ENCODE measurements around the gene SORBS1. TPM values are rescaled to one million over a fixed set of nuclear protein-coding genes. Genes with fewer than 3 reads are reported as not detected.
A peak's percentile ranks its signal among the peaks of the same experiment; 100 is the strongest.

SORBS1 gene
- total and polyA plus RNA-seq, 4 donors = 33.2 to 71.3 (median 44.1) TPM

DNA sequence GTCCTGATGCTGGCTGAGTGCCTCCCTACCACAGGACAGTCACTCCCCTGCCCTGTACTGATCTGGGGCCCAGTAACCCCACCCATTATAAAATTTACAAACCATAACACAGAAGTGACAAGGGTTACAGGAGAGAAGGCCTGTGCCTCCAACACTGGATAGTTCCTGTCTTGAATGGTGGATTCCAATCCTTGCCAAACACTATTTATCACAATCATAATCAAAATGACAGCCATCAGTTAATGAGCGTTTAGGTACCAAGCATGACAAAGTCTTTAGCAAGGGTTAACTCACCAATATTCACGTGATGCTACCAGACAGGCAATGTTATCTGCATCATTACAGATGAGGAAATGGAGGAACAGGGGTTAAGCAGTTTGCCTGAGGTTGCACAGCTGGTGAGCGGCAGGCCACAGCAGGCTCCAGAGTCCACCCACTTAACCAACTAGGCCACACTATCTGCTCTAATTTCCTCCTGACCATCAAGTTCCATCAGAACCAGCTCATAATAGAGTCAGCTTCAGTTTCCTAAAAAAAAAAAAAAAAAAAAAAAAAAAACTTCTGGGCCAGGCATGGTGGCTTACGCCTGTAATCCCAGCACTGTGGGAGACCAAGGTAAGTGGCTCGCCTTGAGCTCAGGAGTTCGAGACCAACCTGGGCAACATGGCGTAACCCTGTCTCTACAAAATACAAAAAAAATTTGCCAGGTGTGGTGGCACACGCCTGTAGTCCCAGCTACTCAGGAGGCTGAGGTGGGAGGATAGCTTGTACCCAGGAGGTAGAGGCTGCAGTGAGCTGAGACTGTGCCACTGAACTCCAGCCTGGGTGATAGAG is 284.6 kb downstream of the SORBS1 start:
- Histone ChIP-seq H3K9me3 (ENCODE audit: control insufficient read depth in 4 of 4, low read length in 3 of 4) (no peaks in the 10 kb centered on the region), H3K27ac (ENCODE audit: low read depth in 1 of 2, low read length in 2 of 2) (peak overlapping the region; percentile 58 to 98), H3K9ac (ENCODE audit: low read depth in 1 of 2, low read length in 2 of 2) (no peak overlapping the region), H3K4me1 (ENCODE audit: control insufficient read depth in 4 of 4, insufficient read depth in 4 of 4, low read length in 3 of 4) (peaks cover 20 to 39% (median 31%) of the 10 kb centered on the region in 4 donors), H3K27me3 (ENCODE audit: control insufficient read depth in 4 of 4, insufficient read depth in 4 of 4, low read length in 3 of 4) (no peaks in the 10 kb centered on the region), H3K4me3 (ENCODE audit: low read depth in 1 of 3, low read length in 3 of 3) (no peak overlapping the region), H3K36me3 (ENCODE audit: control insufficient read depth in 4 of 4, insufficient read depth in 3 of 4, low read depth in 1 of 4, low read length in 3 of 4) (no peaks in the 10 kb centered on the region)
- 74% methylated on average over 8 of the region's 8 CpGs for WGBS
- DNase-seq (ENCODE audit: low spot score) = no peak
- TF ChIP-seq, protein P1, sequence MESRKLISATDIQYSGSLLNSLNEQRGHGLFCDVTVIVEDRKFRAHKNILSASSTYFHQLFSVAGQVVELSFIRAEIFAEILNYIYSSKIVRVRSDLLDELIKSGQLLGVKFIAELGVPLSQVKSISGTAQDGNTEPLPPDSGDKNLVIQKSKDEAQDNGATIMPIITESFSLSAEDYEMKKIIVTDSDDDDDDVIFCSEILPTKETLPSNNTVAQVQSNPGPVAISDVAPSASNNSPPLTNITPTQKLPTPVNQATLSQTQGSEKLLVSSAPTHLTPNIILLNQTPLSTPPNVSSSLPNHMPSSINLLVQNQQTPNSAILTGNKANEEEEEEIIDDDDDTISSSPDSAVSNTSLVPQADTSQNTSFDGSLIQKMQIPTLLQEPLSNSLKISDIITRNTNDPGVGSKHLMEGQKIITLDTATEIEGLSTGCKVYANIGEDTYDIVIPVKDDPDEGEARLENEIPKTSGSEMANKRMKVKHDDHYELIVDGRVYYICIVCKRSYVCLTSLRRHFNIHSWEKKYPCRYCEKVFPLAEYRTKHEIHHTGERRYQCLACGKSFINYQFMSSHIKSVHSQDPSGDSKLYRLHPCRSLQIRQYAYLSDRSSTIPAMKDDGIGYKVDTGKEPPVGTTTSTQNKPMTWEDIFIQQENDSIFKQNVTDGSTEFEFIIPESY (IDR thresholded peaks at IDR 0.05) = no peak
- TF ChIP-seq NR2F2 (IDR thresholded peaks at IDR 0.05) (peak; percentile 30), RXRA (IDR thresholded peaks at IDR 0.05) (peak in 1 of 2 donors; percentile 14), HNF4A (conservative IDR thresholded peaks at IDR 0.05) (peak; percentile 12 to 32)

DNA sequence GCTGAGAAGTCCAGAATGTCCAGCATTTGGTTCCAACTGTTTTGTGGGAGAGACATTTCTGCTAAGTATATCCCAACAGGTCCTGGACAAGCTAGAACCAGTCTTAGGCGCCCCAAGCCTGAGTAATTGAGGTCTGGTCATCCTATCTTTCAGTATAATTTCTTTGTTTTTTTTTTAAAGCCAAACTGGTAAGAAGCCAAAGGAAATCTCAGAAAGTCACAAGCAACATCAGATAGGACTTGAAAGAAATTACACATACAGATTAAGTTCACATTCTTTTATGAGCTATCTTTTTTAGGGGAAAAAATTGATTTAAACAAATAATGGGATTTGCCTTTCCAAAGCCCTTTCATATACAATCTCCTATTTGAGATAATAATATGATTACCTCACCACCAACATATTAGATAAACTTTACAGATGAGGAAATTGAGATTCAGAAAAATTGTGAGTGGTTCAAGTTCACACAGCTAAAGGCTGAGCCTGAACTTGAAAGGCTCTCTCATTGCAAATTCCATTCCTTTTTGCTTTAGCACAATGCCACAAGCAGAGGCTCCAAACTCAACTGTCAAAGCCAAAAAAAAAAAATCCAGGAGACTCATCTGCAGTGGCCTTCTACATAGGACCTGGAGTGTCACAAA is 285.3 kb downstream of the SORBS1 start:
- H3K9ac ChIP-seq (ENCODE audit: low read depth in 1 of 2, low read length in 2 of 2) = no peak overlapping the region
- peaks cover 17 to 32% (median 28%) of the 10 kb centered on the region in 4 donors for H3K4me1 ChIP-seq (ENCODE audit: control insufficient read depth in 4 of 4, insufficient read depth in 4 of 4, low read length in 3 of 4)
- 89% methylated on average over 1 of the region's 1 CpG for WGBS

More for the DNA sequence above, 285.3 kb downstream of the SORBS1 start:
- no peak overlapping the region for H3K4me3 ChIP-seq (ENCODE audit: low read depth in 1 of 3, low read length in 3 of 3)
- no peak for TF ChIP-seq HNF4A (conservative IDR thresholded peaks at IDR 0.05)
- TF ChIP-seq, protein P2, sequence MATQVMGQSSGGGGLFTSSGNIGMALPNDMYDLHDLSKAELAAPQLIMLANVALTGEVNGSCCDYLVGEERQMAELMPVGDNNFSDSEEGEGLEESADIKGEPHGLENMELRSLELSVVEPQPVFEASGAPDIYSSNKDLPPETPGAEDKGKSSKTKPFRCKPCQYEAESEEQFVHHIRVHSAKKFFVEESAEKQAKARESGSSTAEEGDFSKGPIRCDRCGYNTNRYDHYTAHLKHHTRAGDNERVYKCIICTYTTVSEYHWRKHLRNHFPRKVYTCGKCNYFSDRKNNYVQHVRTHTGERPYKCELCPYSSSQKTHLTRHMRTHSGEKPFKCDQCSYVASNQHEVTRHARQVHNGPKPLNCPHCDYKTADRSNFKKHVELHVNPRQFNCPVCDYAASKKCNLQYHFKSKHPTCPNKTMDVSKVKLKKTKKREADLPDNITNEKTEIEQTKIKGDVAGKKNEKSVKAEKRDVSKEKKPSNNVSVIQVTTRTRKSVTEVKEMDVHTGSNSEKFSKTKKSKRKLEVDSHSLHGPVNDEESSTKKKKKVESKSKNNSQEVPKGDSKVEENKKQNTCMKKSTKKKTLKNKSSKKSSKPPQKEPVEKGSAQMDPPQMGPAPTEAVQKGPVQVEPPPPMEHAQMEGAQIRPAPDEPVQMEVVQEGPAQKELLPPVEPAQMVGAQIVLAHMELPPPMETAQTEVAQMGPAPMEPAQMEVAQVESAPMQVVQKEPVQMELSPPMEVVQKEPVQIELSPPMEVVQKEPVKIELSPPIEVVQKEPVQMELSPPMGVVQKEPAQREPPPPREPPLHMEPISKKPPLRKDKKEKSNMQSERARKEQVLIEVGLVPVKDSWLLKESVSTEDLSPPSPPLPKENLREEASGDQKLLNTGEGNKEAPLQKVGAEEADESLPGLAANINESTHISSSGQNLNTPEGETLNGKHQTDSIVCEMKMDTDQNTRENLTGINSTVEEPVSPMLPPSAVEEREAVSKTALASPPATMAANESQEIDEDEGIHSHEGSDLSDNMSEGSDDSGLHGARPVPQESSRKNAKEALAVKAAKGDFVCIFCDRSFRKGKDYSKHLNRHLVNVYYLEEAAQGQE (IDR thresholded peaks at IDR 0.05) = no peak
- TF ChIP-seq EGR1 (IDR thresholded peaks at IDR 0.05; ENCODE audit: low read depth in 2 of 2) = no peak
- TF ChIP-seq SP1 (IDR thresholded peaks at IDR 0.05) = no peak
- TF ChIP-seq, protein P3, sequence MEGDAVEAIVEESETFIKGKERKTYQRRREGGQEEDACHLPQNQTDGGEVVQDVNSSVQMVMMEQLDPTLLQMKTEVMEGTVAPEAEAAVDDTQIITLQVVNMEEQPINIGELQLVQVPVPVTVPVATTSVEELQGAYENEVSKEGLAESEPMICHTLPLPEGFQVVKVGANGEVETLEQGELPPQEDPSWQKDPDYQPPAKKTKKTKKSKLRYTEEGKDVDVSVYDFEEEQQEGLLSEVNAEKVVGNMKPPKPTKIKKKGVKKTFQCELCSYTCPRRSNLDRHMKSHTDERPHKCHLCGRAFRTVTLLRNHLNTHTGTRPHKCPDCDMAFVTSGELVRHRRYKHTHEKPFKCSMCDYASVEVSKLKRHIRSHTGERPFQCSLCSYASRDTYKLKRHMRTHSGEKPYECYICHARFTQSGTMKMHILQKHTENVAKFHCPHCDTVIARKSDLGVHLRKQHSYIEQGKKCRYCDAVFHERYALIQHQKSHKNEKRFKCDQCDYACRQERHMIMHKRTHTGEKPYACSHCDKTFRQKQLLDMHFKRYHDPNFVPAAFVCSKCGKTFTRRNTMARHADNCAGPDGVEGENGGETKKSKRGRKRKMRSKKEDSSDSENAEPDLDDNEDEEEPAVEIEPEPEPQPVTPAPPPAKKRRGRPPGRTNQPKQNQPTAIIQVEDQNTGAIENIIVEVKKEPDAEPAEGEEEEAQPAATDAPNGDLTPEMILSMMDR (IDR thresholded peaks at IDR 0.05; ENCODE audit: low read depth, low read length, missing input control) = no peak
- no peak for TF ChIP-seq FOXA2 (IDR thresholded peaks at IDR 0.05)
- TF ChIP-seq HNF4G (IDR thresholded peaks at IDR 0.05) = no peak
- H3K9me3 ChIP-seq (ENCODE audit: control insufficient read depth in 4 of 4, low read length in 3 of 4) = no peaks in the 10 kb centered on the region
- peak overlapping the region; percentile 58 to 98 for H3K27ac ChIP-seq (ENCODE audit: low read depth in 1 of 2, low read length in 2 of 2)
- no peaks in the 10 kb centered on the region for H3K36me3 ChIP-seq (ENCODE audit: control insufficient read depth in 4 of 4, insufficient read depth in 3 of 4, low read depth in 1 of 4, low read length in 3 of 4)
- DNase-seq (ENCODE audit: low spot score) = no peak
- no peaks in the 10 kb centered on the region for H3K27me3 ChIP-seq (ENCODE audit: control insufficient read depth in 4 of 4, insufficient read depth in 4 of 4, low read length in 3 of 4)

Measured in liver (tissue), 9 donors.